HCT116 (cell line): ENCODE data around the gene IQUB. TPM values are rescaled to one million over a fixed set of nuclear protein-coding genes. Genes with fewer than 3 reads are reported as not detected.
A peak's percentile ranks its signal among the peaks of the same experiment; 100 is the strongest.
"Not testable (repeated sequence)": the region's sequence is repeated elsewhere in the genome, so short reads cannot be mapped to it uniquely, and the experiment has no call there.

Experiments
- ATAC-seq: fragments of 200-7000 bp; cut with Tn5 transposase; 2 replicates; pipeline ENCODE4 v1.9.1; 2020; ENCODE audit warnings: mild to moderate bottlenecking, moderate library complexity
- BruUV-seq: library from RNA; stranded (reverse); fragments of 400-500 nt; replicated peaks from 2 replicates; lab custom pipeline; 2021; lab: Mats Ljungman, UMichigan
- CTCF ChIA-PET: fragments of 300-600 bp; sonication (Branson Sonifier 250); formaldehyde crosslinking; loops from one replicate; lab custom pipeline; 2021; ENCODE audit warnings: antibody characterized with exemption; lab: Charles Lee
- POLR2A ChIA-PET: fragments of 300-600, 350-600 bp; sonication (Branson Sonifier 250); formaldehyde crosslinking; loops from one replicate; lab custom pipeline; 2021; ENCODE audit warnings: antibody characterized with exemption; lab: Charles Lee
- RAD21 ChIA-PET, 2 experiments: fragments of 300-600 bp; sonication (Branson Sonifier 250); formaldehyde crosslinking; loops; one replicate each; lab custom pipeline; 2023; ENCODE audit warnings: low total read pairs in 2 of 2; ENCODE audit not compliant: uncharacterized antibody in 2 of 2, unreplicated experiment in 2 of 2, low non-redundant PET in 1 of 2; lab: Charles Lee
- DNase-seq: peaks from one replicate; pipeline ENCODE4 v3.0.0-alpha.2; 2010; ENCODE audit warnings: low read depth, low spot score
- H2AFZ ChIP-seq: fragments of 200-600 bp; shearing (Covaris generic), sonication (generic); 2 replicates; pipeline ENCODE4 v1.6.1; 2017; ENCODE audit warnings: low read depth, mixed run types, mixed read lengths, antibody characterized with exemption, low read length; ENCODE audit not compliant: poor library complexity, severe bottlenecking
- H3K27ac ChIP-seq: 2 replicates; pipeline ENCODE4 v1.5.1; 2012; ENCODE audit warnings: low read depth, low read length
- H3K27me3 ChIP-seq: fragments of 200-600 bp; sonication (generic); 2 replicates; pipeline ENCODE4 v1.6.1; 2016; ENCODE audit warnings: mixed run types, low read length, mixed read lengths; ENCODE audit not compliant: insufficient read depth
- H3K36me3 ChIP-seq, 2 experiments: fragments of 200-500 bp in 1 of 2; fragments of 200-600 bp in 1 of 2; sonication (Bioruptor generic) in 1 of 2; sonication (generic) in 1 of 2; 2 replicates each; pipeline versions ENCODE4 v1.5.1 to v1.6.1; 2014 to 2016; ENCODE audit warnings: low read length in 2 of 2, inconsistent platforms in 1 of 2, mixed read lengths in 1 of 2, mixed run types in 1 of 2; ENCODE audit not compliant: insufficient read depth in 2 of 2, control insufficient read depth in 1 of 2
- H3K4me1 ChIP-seq, 2 experiments: fragments of 200-600 bp in 1 of 2; sonication (generic) in 1 of 2; 2 replicates each; pipeline versions ENCODE4 v1.5.1 to v1.6.1; 2012 to 2017; ENCODE audit warnings: low read length in 2 of 2, inconsistent platforms in 1 of 2, mild to moderate bottlenecking in 1 of 2, mixed read lengths in 1 of 2, mixed run types in 1 of 2, moderate library complexity in 1 of 2; ENCODE audit not compliant: insufficient read depth in 2 of 2, control insufficient read depth in 1 of 2
- H3K4me2 ChIP-seq: fragments of 200-600 bp; sonication (generic); 2 replicates; pipeline ENCODE4 v1.6.1; 2017; ENCODE audit warnings: mixed run types, low read length, mixed read lengths
- H3K4me3 ChIP-seq, 2 experiments: fragments of 200-600 bp in 1 of 2; sonication (generic) in 1 of 2; replicated peaks in 1 of 2; 2 replicates each; pipeline ENCODE4 v1.5.1; 2011 to 2016; ENCODE audit warnings: low read length in 2 of 2, control low read depth in 1 of 2, low read depth in 1 of 2, mild to moderate bottlenecking in 1 of 2, mixed read lengths in 1 of 2, mixed run types in 1 of 2
- H3K79me2 ChIP-seq: fragments of 200-600 bp; sonication (generic); 2 replicates; pipeline ENCODE4 v1.6.1; 2017; ENCODE audit warnings: mild to moderate bottlenecking, mixed run types, low read length, moderate library complexity, mixed read lengths; ENCODE audit not compliant: insufficient read depth
- H3K9ac ChIP-seq: fragments of 200-600 bp; sonication (generic); 2 replicates; pipeline ENCODE4 v1.6.1; 2016; ENCODE audit warnings: low read length, mixed read lengths
- H3K9me2 ChIP-seq: fragments of 200-600 bp; sonication (generic), shearing (Covaris generic); 2 replicates; pipeline ENCODE4 v1.6.1; 2017; ENCODE audit warnings: mixed run types, mild to moderate bottlenecking, moderate library complexity; ENCODE audit not compliant: insufficient read depth
- H3K9me3 ChIP-seq, 2 experiments: fragments of 200-500 bp in 1 of 2; fragments of 200-600 bp in 1 of 2; sonication (Bioruptor generic) in 1 of 2; sonication (generic) in 1 of 2; 2 replicates each; pipeline ENCODE4 v1.6.1; 2014 to 2017; ENCODE audit warnings: low read length in 2 of 2, mixed read lengths in 2 of 2, inconsistent platforms in 1 of 2, low read depth in 1 of 2, mild to moderate bottlenecking in 1 of 2, mixed run types in 1 of 2, moderate library complexity in 1 of 2; ENCODE audit not compliant: control insufficient read depth in 1 of 2, insufficient read depth in 1 of 2
- H4K20me1 ChIP-seq: fragments of 200-600 bp; sonication (generic), shearing (Covaris generic); 2 replicates; pipeline ENCODE4 v1.6.1; 2017; ENCODE audit warnings: mixed run types, mild to moderate bottlenecking, moderate library complexity; ENCODE audit not compliant: insufficient read depth
- EGR1 ChIP-seq: IDR thresholded peaks from 2 replicates; pipeline ENCODE4 v1.6.1; 2012; ENCODE audit warnings: low read depth
- ELF1 ChIP-seq: IDR thresholded peaks from 2 replicates; pipeline ENCODE4 v1.6.1; 2012; ENCODE audit warnings: low read depth, borderline replicate concordance
- EZH2 ChIP-seq: fragments of 200-600 bp; sonication (generic); IDR thresholded peaks from 2 replicates; pipeline ENCODE4 v1.6.1; 2017; ENCODE audit warnings: antibody characterized with exemption, mixed run types
- FOSL1 ChIP-seq: IDR thresholded peaks from 2 replicates; pipeline ENCODE4 v1.6.1; 2012; ENCODE audit warnings: low read depth
- JUND ChIP-seq: IDR thresholded peaks from 2 replicates; pipeline ENCODE4 v1.6.1; 2012
- POLR2A ChIP-seq: IDR thresholded peaks from 2 replicates; pipeline ENCODE4 v1.7.0; 2011; ENCODE audit warnings: borderline replicate concordance; ENCODE audit not compliant: insufficient read depth, insufficient read length; ENCODE audit errors: extremely low read depth
- POLR2AphosphoS5 ChIP-seq: IDR thresholded peaks from 2 replicates; pipeline ENCODE4 v1.6.1; 2011; ENCODE audit warnings: mild to moderate bottlenecking, low read depth, low read length, moderate library complexity
- RAD21 ChIP-seq: IDR thresholded peaks from 2 replicates; pipeline ENCODE4 v1.6.1; 2012; ENCODE audit warnings: low read depth, mild to moderate bottlenecking
- SRF ChIP-seq: IDR thresholded peaks from 2 replicates; pipeline ENCODE4 v1.6.1; 2012; ENCODE audit warnings: low read depth
- YY1 ChIP-seq: IDR thresholded peaks from 2 replicates; pipeline ENCODE4 v1.6.1; 2011; ENCODE audit warnings: low read length, low read depth, moderate library complexity, mild to moderate bottlenecking; ENCODE audit not compliant: insufficient replicate concordance; ENCODE audit errors: extremely low read depth
- ZFX ChIP-seq: fragments of 450-650 bp; IDR thresholded peaks from 2 replicates; pipeline ENCODE4 v1.6.1; 2017
- ZNF274 ChIP-seq: fragments of 200-500 bp; sonication (Bioruptor generic); IDR thresholded peaks from 2 replicates; pipeline ENCODE4 v1.6.1; 2014; ENCODE audit warnings: mild to moderate bottlenecking, low read depth, low read length, inconsistent platforms
- intact Hi-C: fragments of 100-400 bp; cut with micrococcal nuclease; formaldehyde crosslinking; loops from 2 replicates; pipeline ENCODE4 v1.10.0; 2022
- total RNA-seq: library from RNA; stranded (reverse); gene quantifications from one replicate; pipeline ENCODE4 v1.2.1, GENCODE V29; 2021; ENCODE audit not compliant: unreplicated experiment
- TF ChIP-seq, protein P1 (sequence below): IDR thresholded peaks from 2 replicates; pipeline ENCODE4 v1.6.1; 2012
- TF ChIP-seq, protein P2 (sequence below), 3 experiments: fragments of 200-600 bp in 1 of 3; sonication (generic) in 1 of 3; IDR thresholded peaks in 2 of 3; conservative IDR thresholded peaks in 1 of 3; 2 replicates each; pipeline ENCODE4 v1.5.1; 2012 to 2017; ENCODE audit warnings: low read depth in 2 of 3, low read length in 2 of 3, antibody characterized with exemption in 1 of 3, borderline replicate concordance in 1 of 3, control low read depth in 1 of 3, mild to moderate bottlenecking in 1 of 3, mixed read lengths in 1 of 3, mixed run types in 1 of 3, moderate library complexity in 1 of 3; ENCODE audit not compliant: insufficient read depth in 1 of 3

The IQUB gene
- total RNA-seq, 1 experiment from 2014 or later, result 0.79 TPM

DNA sequence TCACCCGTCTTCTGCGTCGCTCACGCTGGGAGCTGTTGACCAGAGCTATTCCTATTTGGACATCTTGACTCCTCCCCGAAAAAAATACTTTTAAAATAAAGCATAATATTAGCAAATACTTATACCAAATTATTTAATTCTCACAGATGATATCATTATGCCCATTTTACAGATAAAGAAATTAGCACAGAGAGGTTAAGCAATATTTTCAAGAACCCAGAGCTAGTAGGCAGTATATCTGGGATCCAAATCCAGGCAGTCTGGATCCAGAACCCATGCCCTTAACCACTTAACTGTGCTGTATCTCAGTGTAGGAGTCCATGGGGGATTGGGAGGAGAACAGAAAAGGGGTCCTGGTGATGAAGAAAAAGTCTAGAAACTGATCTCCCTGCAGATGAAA is 6.1 kb downstream of the IQUB start:
- Histone ChIP-seq H2AFZ (peak overlapping the region; percentile 99), H3K4me3 (peak overlapping the region; percentile 40 to 52)
- POLR2A ChIA-PET, result no interaction called here

DNA sequence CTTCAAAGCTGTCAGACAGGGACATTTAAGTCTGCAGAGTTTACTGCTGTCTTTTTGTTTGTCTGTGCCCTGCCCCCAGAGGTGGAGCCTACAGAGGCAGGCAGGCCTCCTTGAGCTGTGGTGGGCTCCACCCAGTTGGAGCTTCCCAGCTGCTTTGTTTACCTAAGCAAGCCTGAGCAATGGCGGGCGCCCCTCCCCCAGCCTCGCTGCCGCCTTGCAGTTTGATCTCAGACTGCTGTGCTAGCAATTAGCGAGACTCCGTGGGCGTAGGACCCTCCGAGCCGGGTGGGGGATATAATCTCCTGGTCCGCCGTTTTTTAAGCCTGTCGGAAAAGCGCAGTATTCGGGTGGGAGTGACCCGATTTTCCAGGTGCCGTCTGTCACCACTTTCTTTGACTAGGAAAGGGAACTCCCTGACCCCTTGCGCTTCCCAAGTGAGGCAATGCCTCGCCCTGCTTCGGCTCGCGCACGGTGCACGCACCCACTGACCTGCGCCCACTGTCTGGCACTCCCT is 6.6 kb downstream of the IQUB start:
- H3K27me3 ChIP-seq, H3K36me3 ChIP-seq, DNase-seq, ATAC-seq, POLR2A ChIA-PET, H3K79me2 ChIP-seq, H3K4me1 ChIP-seq, H4K20me1 ChIP-seq, intact Hi-C loops, H3K9me2 ChIP-seq, H2AFZ ChIP-seq, RAD21 ChIA-PET, BruUV-seq, H3K27ac ChIP-seq, H3K9me3 ChIP-seq: not testable (repeated sequence)
- Histone ChIP-seq H3K4me2 (peak overlapping the region; percentile 82), H3K9ac (0 out of 2 replicates have a peak overlapping the region, but pooled peaks have one; percentile 44), H3K4me3 (peak overlapping the region; percentile 40 to 52)
- CTCF ChIA-PET, result interaction anchor here (1.3 to 1.9 kb wide), 2 partner anchors 8 to 34 kb away, joined by 3 to 10 read pairs; no protein-coding TSS in a partner anchor

More for the DNA sequence above, 6.1 kb downstream of the IQUB start:
- RAD21 ChIA-PET, result no interaction called here
- Histone ChIP-seq H3K27me3 (no peaks in the 10 kb centered on the region), H3K4me2 (peak overlapping the region; percentile 82), H3K36me3 (no peaks in the 10 kb centered on the region), H3K9me2 (no peaks in the 10 kb centered on the region), H4K20me1 (no peaks in the 10 kb centered on the region), H3K9me3 (no peaks in the 10 kb centered on the region), H3K4me1 (peaks cover 3 to 5% of the 10 kb centered on the region in 2 experiments; a peak in 3 of 4 replicates), H3K27ac (no peak overlapping the region), H3K79me2 (no peaks in the 10 kb centered on the region), H3K9ac (peak overlapping the region; percentile 44; the same call in 1 of the 2 replicates)
- ATAC-seq, result peak; percentile 73
- no peak for DNase-seq
- no peak for TF ChIP-seq POLR2A
- no peak for TF ChIP-seq JUND
- TF ChIP-seq FOSL1, result no peak
- no peak for TF ChIP-seq ZNF274
- TF ChIP-seq EGR1, result no peak
- TF ChIP-seq SRF, result no peak
- no peak for TF ChIP-seq EZH2
- TF ChIP-seq ZFX, result no peak
- TF ChIP-seq, protein P1, sequence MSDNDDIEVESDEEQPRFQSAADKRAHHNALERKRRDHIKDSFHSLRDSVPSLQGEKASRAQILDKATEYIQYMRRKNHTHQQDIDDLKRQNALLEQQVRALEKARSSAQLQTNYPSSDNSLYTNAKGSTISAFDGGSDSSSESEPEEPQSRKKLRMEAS, result no peak
- TF ChIP-seq RAD21, result no peak
- TF ChIP-seq, protein P2, sequence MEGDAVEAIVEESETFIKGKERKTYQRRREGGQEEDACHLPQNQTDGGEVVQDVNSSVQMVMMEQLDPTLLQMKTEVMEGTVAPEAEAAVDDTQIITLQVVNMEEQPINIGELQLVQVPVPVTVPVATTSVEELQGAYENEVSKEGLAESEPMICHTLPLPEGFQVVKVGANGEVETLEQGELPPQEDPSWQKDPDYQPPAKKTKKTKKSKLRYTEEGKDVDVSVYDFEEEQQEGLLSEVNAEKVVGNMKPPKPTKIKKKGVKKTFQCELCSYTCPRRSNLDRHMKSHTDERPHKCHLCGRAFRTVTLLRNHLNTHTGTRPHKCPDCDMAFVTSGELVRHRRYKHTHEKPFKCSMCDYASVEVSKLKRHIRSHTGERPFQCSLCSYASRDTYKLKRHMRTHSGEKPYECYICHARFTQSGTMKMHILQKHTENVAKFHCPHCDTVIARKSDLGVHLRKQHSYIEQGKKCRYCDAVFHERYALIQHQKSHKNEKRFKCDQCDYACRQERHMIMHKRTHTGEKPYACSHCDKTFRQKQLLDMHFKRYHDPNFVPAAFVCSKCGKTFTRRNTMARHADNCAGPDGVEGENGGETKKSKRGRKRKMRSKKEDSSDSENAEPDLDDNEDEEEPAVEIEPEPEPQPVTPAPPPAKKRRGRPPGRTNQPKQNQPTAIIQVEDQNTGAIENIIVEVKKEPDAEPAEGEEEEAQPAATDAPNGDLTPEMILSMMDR (IDR thresholded peaks at IDR 0.05 in 2 of 3, conservative IDR thresholded peaks at IDR 0.05 in 1 of 3; ENCODE audit: borderline replicate concordance in 1 of 3, insufficient read depth in 1 of 3, low read depth in 2 of 3, low read length in 2 of 3), result no peak
- TF ChIP-seq POLR2AphosphoS5, result no peak
- TF ChIP-seq ELF1, result no peak
- no peak for TF ChIP-seq YY1
- CTCF ChIA-PET, result interaction anchor here (1.3 to 1.9 kb wide), 2 partner anchors 8 to 34 kb away, joined by 3 to 10 read pairs; no protein-coding TSS in a partner anchor
- BruUV-seq, result no TSS peak
- intact Hi-C loops, result no loop called here

DNA sequence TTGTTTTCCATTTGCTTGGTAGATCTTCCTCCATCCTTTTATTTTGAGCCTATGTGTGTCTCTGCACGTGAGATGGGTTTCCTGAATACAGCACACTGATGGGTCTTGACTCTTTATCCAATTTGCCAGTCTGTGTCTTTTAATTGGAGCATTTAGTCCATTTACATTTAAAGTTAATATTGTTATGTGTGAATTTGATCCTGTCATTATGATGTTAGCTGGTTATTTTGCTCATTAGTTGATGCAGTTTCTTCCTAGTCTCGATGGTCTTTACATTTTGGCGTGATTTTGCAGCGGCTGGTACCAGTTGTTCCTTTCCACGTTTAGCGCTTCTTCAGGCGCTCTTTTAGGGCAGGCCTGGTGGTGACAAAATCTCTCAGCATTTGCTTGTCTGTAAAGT is 7.9 kb downstream of the IQUB start:
- DNase-seq, RAD21 ChIA-PET, POLR2A ChIA-PET, H2AFZ ChIP-seq, BruUV-seq, H3K4me3 ChIP-seq, H3K27ac ChIP-seq, H3K4me2 ChIP-seq, H3K9me2 ChIP-seq, H3K4me1 ChIP-seq, ATAC-seq, CTCF ChIA-PET, H3K79me2 ChIP-seq, H3K36me3 ChIP-seq, intact Hi-C loops, H4K20me1 ChIP-seq, H3K9ac ChIP-seq, H3K27me3 ChIP-seq, H3K9me3 ChIP-seq: not testable (repeated sequence)
